Stimulated activated memory B cell treated with anti-CD40 and anti-IgM and Interleukin-4, amounts not matched to agents 10 μg/mL and 1 μg/mL and 100 μg/mL, for 72 hours (primary cell): ENCODE measurements around the gene LRCH1.

Experiments used
- ATAC-seq: fragments of 150-1000 bp; cut with Tn5 transposase; 2 replicates; pipeline ENCODE4 v1.10.0; 2021
- H3K27ac Mint-ChIP-seq: one replicate; pipeline ENCODE4 v1.8.0; 2022; ENCODE audit warnings: mild to moderate bottlenecking, mixed read lengths
- H3K27me3 Mint-ChIP-seq: one replicate; pipeline ENCODE4 v1.8.0; 2022; ENCODE audit warnings: mixed read lengths
- H3K36me3 Mint-ChIP-seq: one replicate; pipeline ENCODE4 v1.8.0; 2022; ENCODE audit warnings: mixed read lengths
- H3K4me1 Mint-ChIP-seq: one replicate; pipeline ENCODE4 v1.8.0; 2022; ENCODE audit warnings: mixed read lengths
- H3K4me3 Mint-ChIP-seq: one replicate; pipeline ENCODE4 v1.8.0; 2022; ENCODE audit warnings: mild to moderate bottlenecking, moderate library complexity, mixed read lengths
- H3K9me3 Mint-ChIP-seq: one replicate; pipeline ENCODE4 v1.8.0; 2022; ENCODE audit warnings: mixed read lengths

LRCH1 gene

DNA sequence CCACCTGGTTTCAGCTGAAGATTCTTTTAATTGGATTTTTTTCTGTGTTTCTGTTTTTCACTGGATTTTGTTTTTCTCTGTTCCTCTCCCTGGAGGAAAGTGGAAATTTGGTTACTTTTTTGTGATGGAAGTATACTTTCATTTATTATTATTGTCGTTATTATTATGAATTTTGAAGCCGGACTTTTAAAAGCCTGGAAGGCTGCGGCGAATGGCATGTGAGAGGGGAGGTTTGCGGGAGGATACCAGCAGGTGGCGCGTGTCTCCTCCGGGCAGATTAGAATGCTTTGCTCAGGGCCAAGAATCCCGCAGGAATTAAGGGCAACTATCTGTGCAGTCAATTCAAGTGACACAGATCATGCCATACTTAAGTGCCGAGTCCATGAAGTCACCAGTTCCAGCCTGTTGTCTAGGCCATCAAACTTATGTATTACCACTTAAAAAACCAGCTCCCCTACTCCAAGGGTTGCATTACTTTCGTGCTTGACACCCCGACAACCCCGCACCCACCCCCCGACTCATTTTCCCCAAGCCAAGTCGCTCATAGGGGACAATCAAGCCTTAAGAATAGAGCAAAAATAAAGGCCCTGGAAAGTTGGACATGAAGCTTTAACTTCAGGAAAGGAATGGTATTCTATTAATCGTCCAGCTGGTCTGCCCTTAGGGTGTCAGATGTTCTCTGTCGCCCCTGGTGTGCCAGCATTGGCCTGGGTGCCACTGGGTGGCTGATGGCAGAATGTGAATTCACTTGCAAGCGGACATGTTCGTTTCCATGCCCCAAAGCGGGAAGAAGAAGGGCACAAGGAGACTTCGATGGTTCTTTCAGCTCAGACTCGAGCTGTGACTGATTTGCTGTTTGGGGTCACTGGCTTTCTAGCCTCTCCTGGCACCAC is 1.3 kb upstream of the LRCH1 start:
- peaks cover 43% of the 10 kb centered on the region for H3K4me1 Mint-ChIP-seq
- peak overlapping the region; percentile 100 for H3K4me3 Mint-ChIP-seq
- no peaks in the 10 kb centered on the region for H3K9me3 Mint-ChIP-seq
- H3K36me3 Mint-ChIP-seq: no peaks in the 10 kb centered on the region
- no peaks in the 10 kb centered on the region for H3K27me3 Mint-ChIP-seq
- peak overlapping the region; percentile 94 for H3K27ac Mint-ChIP-seq
- no peak for ATAC-seq

DNA sequence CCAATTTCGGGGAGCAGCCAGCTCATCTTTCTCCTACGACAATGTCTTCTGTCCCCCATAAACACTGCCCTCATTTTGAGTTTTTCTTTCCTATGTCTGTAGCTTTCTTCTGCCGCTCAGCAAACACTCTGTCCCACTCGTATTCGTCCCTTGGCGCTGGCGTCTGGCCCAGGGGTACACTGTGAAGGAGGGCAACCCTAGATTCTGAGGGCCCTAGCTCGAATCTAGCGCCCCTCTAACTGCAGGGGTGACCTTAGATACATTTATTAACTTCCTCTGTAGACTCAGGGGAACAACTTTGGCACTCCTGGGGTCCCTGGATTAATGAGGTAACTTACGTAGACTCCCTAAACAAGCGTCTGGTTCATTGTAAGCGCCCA is 677 bp upstream of the LRCH1 start:
- H3K9me3 Mint-ChIP-seq: no peaks in the 10 kb centered on the region
- H3K36me3 Mint-ChIP-seq: no peaks in the 10 kb centered on the region
- peak overlapping the region; percentile 100 for H3K4me3 Mint-ChIP-seq
- peaks cover 49% of the 10 kb centered on the region for H3K4me1 Mint-ChIP-seq
- H3K27me3 Mint-ChIP-seq: no peaks in the 10 kb centered on the region
- peak overlapping the region; percentile 94 for H3K27ac Mint-ChIP-seq
- ATAC-seq: no peak

- Mint-ChIP-seq H3K36me3 (no peaks in the 10 kb centered on the region), H3K4me1 (peaks cover 58% of the 10 kb centered on the region), H3K27ac (peak overlapping the region; percentile 94), H3K4me3 (peak overlapping the region; percentile 100), H3K9me3 (no peaks in the 10 kb centered on the region), H3K27me3 (no peaks in the 10 kb centered on the region)
- peak; percentile 17 for ATAC-seq
Measured at GRCh38 chr13:46553521-46553885, 533 bp downstream of the LRCH1 start.

GRCh38 chr13:46553886-46554858 is 1.2 kb downstream of the LRCH1 start:
- Mint-ChIP-seq H3K9me3 (no peaks in the 10 kb centered on the region), H3K4me3 (peak overlapping the region; percentile 100), H3K27ac (peak overlapping the region; percentile 94), H3K27me3 (no peaks in the 10 kb centered on the region), H3K36me3 (no peaks in the 10 kb centered on the region), H3K4me1 (peaks cover 58% of the 10 kb centered on the region)
- ATAC-seq: peak; percentile 80

DNA sequence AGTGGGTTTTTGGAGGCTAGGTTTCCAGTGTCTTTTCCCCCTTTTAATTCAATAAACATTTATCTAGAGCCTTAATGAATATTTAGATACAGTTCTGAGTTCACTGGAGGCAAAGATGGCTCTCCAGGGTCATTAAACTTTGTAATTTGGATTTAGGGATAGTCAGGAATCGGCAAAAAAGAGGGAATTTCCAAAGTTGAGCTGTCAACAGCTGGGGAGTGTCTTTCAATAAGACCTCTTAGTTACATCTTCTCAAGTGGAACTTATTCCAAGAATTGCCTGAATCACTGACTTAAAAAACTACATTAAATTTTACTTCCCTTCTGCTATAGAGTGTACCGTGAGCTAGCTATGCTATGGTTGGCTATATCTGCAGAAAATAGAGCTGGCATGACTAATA is 2.0 kb downstream of the LRCH1 start:
- peaks cover 58% of the 10 kb centered on the region for H3K4me1 Mint-ChIP-seq
- H3K9me3 Mint-ChIP-seq: no peaks in the 10 kb centered on the region
- peak overlapping the region; percentile 100 for H3K4me3 Mint-ChIP-seq
- H3K27me3 Mint-ChIP-seq: no peaks in the 10 kb centered on the region
- ATAC-seq: no peak
- H3K27ac Mint-ChIP-seq: peak overlapping the region; percentile 94
- H3K36me3 Mint-ChIP-seq: no peaks in the 10 kb centered on the region

- Mint-ChIP-seq H3K9me3 (no peaks in the 10 kb centered on the region), H3K4me1 (peaks cover 58% of the 10 kb centered on the region), H3K36me3 (no peaks in the 10 kb centered on the region), H3K4me3 (peak overlapping the region; percentile 100), H3K27me3 (no peaks in the 10 kb centered on the region), H3K27ac (peak overlapping the region; percentile 94)
- no peak for ATAC-seq
Measured at GRCh38 chr13:46555722-46556417, 2.9 kb downstream of the LRCH1 start.

DNA sequence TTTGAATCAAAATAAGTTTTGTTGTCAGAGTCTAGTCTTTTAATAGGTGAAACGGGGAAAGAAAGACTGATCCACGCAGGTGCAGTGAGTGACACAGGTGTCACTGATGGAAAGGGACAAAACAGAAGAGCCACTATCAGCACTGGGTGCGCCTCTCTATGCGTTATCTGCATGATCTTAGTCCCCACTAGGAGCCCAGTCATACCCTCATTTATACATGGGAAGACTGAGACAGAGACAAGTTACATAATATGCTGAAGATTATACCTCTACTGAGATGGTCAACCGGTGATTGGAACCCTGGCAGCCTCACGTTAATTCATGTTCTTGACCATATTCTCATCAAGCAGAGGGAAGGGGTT is 3.4 kb downstream of the LRCH1 start:
- Mint-ChIP-seq H3K36me3 (no peaks in the 10 kb centered on the region), H3K4me3 (no peak overlapping the region), H3K4me1 (peaks cover 56% of the 10 kb centered on the region), H3K27ac (peak overlapping the region; percentile 14), H3K9me3 (no peaks in the 10 kb centered on the region), H3K27me3 (no peaks in the 10 kb centered on the region)
- ATAC-seq: no peak

- Mint-ChIP-seq H3K4me1 (peaks cover 41% of the 10 kb centered on the region), H3K27ac (no peak overlapping the region)
Measured at GRCh38 chr13:46559272-46559805, 6.4 kb downstream of the LRCH1 start.

GRCh38 chr13:46560778-46561177 is 7.8 kb downstream of the LRCH1 start:
- H3K27me3 Mint-ChIP-seq: no peaks in the 10 kb centered on the region
- no peaks in the 10 kb centered on the region for H3K9me3 Mint-ChIP-seq
- H3K36me3 Mint-ChIP-seq: no peaks in the 10 kb centered on the region
- no peak overlapping the region for H3K4me3 Mint-ChIP-seq
- no peak for ATAC-seq
- no peak overlapping the region for H3K27ac Mint-ChIP-seq
- H3K4me1 Mint-ChIP-seq: peaks cover 41% of the 10 kb centered on the region

More at GRCh38 chr13:46559272-46559805, 6.4 kb downstream of the LRCH1 start:
- H3K9me3 Mint-ChIP-seq: no peaks in the 10 kb centered on the region
- H3K27me3 Mint-ChIP-seq: no peaks in the 10 kb centered on the region
- H3K36me3 Mint-ChIP-seq: no peaks in the 10 kb centered on the region
- no peak for ATAC-seq
- no peak overlapping the region for H3K4me3 Mint-ChIP-seq

DNA sequence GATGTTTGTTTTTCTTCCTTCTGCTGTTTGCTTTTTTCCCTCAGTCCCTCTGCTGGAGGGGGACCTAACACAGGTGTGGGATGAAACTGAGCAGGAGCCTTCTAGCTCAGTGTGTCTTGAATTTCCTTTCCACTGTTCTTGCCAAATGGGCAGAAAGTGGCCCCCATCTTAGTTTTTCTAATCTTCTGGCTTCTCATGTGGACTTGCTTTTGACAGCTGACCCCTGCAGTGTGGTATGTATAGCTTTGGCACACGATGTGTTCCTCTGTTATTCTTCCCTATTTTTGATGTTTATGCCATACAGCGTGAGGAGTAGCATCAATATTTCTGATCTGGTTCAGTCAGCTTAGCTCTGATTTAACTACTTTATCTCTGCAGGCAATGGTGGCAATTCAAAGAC is 8.3 kb downstream of the LRCH1 start:
- Mint-ChIP-seq H3K9me3 (no peaks in the 10 kb centered on the region), H3K27ac (no peak overlapping the region), H3K4me1 (peaks cover 41% of the 10 kb centered on the region), H3K4me3 (no peak overlapping the region), H3K27me3 (no peaks in the 10 kb centered on the region), H3K36me3 (no peaks in the 10 kb centered on the region)
- no peak for ATAC-seq

DNA sequence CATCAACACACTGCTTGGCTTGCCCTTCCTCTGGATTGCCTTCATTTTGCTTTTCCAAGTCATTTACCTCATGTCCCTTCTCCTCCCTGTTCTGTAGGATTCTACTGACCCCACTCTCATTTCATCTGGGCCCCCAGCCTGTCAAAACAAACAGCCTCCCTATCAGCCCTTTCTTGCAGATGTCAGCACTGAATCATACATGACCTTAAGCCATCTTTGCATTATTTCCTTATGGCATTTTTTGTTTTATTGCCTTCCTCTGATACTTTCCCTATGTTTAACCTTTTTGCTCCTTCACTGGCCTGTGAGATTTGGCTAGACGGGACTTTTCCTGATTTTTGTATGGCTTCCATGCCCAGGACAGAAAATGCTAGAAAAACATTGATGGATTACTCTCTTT is 8.7 kb downstream of the LRCH1 start:
- no peak overlapping the region for H3K27ac Mint-ChIP-seq
- no peaks in the 10 kb centered on the region for H3K27me3 Mint-ChIP-seq
- no peaks in the 10 kb centered on the region for H3K36me3 Mint-ChIP-seq
- ATAC-seq: no peak
- no peaks in the 10 kb centered on the region for H3K9me3 Mint-ChIP-seq
- peaks cover 41% of the 10 kb centered on the region for H3K4me1 Mint-ChIP-seq
- no peak overlapping the region for H3K4me3 Mint-ChIP-seq

GRCh38 chr13:46562152-46562551 is 9.2 kb downstream of the LRCH1 start:
- Mint-ChIP-seq H3K9me3 (no peaks in the 10 kb centered on the region), H3K4me3 (no peak overlapping the region), H3K27ac (no peak overlapping the region), H3K27me3 (no peaks in the 10 kb centered on the region), H3K4me1 (peaks cover 37% of the 10 kb centered on the region), H3K36me3 (no peaks in the 10 kb centered on the region)
- no peak for ATAC-seq

GRCh38 chr13:46562581-46562980 is 9.6 kb downstream of the LRCH1 start:
- no peak for ATAC-seq
- Mint-ChIP-seq H3K27me3 (no peaks in the 10 kb centered on the region), H3K4me3 (no peak overlapping the region), H3K36me3 (no peaks in the 10 kb centered on the region), H3K27ac (no peak overlapping the region), H3K9me3 (no peaks in the 10 kb centered on the region), H3K4me1 (peaks cover 40% of the 10 kb centered on the region)

DNA sequence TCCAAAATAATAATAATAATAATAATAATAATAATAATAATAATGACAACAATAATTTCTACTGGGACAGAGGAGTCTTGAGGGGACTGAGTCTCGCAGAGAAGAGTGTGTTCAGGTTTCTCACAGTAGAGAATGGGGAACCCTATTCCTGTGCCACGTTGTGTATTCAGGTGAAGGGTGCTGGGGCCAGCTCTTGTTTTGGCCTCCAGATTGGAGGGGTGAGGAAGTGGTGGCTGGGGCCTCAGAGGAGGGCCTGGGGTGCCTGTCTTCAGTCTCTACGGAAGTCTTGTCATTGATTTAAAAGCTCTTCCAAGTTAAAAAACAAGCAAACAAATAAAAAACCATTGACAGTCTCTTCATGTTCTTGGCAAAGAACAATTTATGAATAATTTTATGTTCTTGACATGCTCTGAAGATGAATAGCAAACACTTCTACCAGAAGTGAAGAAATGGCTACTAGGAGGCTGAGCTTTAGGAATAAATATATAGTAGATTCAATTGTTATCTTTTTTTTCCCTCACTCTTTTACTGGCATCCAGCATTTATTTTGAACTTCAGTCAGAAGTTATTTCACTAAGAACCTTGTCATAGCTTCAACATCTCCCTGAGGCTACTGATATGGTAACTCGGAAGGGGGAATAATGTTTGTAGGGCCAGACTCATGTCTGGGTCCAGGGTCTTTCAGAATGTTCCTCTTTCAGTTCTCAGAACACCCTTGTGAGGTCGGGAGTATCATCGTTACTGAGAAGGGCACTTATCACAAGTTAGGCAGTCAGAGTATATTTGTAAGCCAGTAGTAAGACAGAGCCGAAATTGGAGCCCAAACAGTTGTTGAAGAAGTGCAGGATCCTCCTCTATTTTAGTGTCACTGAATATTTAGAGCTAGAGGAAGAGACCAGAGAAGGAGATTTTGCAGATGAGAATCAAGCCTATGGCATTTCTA is 13.1 kb downstream of the LRCH1 start:
- H3K36me3 Mint-ChIP-seq: no peaks in the 10 kb centered on the region
- peaks cover 57% of the 10 kb centered on the region for H3K4me1 Mint-ChIP-seq
- H3K9me3 Mint-ChIP-seq: no peaks in the 10 kb centered on the region
- peak overlapping the region; percentile 38 for H3K27ac Mint-ChIP-seq
- peak; percentile 89 for ATAC-seq
- no peaks in the 10 kb centered on the region for H3K27me3 Mint-ChIP-seq
- no peak overlapping the region for H3K4me3 Mint-ChIP-seq
